GM12878 (cell line): ENCODE results near the gene TMEM250.

Experiments
- CTCF ChIP-seq, 3 experiments: IDR thresholded peaks in 2 of 3; conservative IDR thresholded peaks in 1 of 3; 2 replicates each; pipeline ENCODE4 v1.5.1; 2011; ENCODE audit warnings: low read depth in 3 of 3, low read length in 3 of 3, mild to moderate bottlenecking in 3 of 3, control low read depth in 2 of 3, moderate library complexity in 2 of 3, inconsistent platforms in 1 of 3, mixed read lengths in 1 of 3; ENCODE audit not compliant: control insufficient read depth in 2 of 3, insufficient read depth in 1 of 3; ENCODE audit errors: extremely low read depth in 1 of 3
- MYC ChIP-seq: IDR thresholded peaks from 2 replicates; pipeline ENCODE4 v1.6.1; 2011; ENCODE audit warnings: mild to moderate bottlenecking, low read length, moderate library complexity, inconsistent platforms; ENCODE audit not compliant: insufficient read depth, insufficient replicate concordance, insufficient read length, severe bottlenecking
- SIN3A ChIP-seq: IDR thresholded peaks from 2 replicates; pipeline ENCODE4 v1.6.1; 2012; ENCODE audit warnings: low read depth, low read length, improper control_type of control experiment
- SRF ChIP-seq, 2 experiments: IDR thresholded peaks; 2 replicates each; pipeline ENCODE4 v1.6.1; 2011; ENCODE audit warnings: low read depth in 2 of 2, low read length in 2 of 2, mild to moderate bottlenecking in 1 of 2, moderate library complexity in 1 of 2
- TBL1XR1 ChIP-seq: IDR thresholded peaks from 2 replicates; pipeline ENCODE4 v1.6.1; 2012; ENCODE audit warnings: low read depth, low read length, improper control_type of control experiment
- ZZZ3 ChIP-seq: IDR thresholded peaks from 2 replicates; pipeline ENCODE4 v1.6.1; 2011; ENCODE audit warnings: low read depth; ENCODE audit not compliant: control insufficient read depth, insufficient read length
- TF ChIP-seq, protein P1 (sequence below): IDR thresholded peaks from 2 replicates; pipeline ENCODE4 v1.6.1; 2011; ENCODE audit warnings: low read depth, low read length, improper control_type of control experiment, borderline replicate concordance

DNA sequence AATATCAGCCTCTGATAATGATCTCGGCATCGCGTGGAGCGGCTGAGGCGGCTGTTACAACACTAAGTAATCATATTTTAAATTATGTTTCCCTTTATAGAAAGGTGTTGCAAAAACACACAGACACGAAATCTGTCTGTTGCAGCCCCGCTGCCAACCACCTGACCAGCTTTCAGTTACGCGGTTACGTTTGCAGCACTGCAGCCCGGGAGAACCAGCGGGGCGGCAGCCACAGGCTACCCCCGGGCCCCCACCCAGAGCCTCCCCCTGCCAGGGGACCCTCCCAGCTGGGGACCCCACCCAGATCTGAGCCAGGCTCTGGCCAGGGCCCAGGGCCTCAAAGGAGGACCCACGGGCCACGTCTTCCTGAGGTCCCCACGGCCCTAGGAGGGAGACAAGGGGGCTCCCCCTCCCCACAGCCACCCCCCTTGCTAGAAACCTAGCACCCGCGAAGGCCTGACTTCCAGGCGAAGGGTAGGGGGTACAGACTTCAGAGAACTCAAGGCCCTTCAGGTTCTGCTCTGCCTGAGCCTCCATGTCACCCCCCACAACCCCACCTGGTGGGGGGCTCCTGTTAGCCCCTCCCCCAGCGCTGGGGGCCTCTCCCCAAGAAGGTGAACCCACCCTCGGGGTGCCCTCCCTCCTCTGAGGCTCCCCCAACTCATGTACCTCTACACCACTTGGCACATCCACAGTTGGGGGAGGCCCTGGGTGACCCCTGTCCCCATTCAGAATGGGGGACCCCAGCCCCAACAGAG, 29.6 kb downstream of the TMEM250 start:
- TF ChIP-seq CTCF (IDR thresholded peaks at IDR 0.05 in 2 of 3, conservative IDR thresholded peaks at IDR 0.05 in 1 of 3; ENCODE audit: control insufficient read depth in 2 of 3, extremely low read depth in 1 of 3, insufficient read depth in 1 of 3, low read depth in 3 of 3, low read length in 3 of 3) (no peak), SRF (IDR thresholded peaks at IDR 0.05; ENCODE audit: low read depth in 2 of 2, low read length in 2 of 2) (no peak), TBL1XR1 (no peak), SIN3A (no peak), MYC (no peak), ZZZ3 (no peak)
- TF ChIP-seq, protein P1, sequence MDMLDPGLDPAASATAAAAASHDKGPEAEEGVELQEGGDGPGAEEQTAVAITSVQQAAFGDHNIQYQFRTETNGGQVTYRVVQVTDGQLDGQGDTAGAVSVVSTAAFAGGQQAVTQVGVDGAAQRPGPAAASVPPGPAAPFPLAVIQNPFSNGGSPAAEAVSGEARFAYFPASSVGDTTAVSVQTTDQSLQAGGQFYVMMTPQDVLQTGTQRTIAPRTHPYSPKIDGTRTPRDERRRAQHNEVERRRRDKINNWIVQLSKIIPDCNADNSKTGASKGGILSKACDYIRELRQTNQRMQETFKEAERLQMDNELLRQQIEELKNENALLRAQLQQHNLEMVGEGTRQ, result no peak
